Neural progenitor cell (in vitro differentiated cells): ENCODE results near the gene LRRC25. TPM values are rescaled to one million over a fixed set of nuclear protein-coding genes. Genes with fewer than 3 reads are reported as not detected.

ENCODE experiments used
- DNase-seq: peaks from one replicate; pipeline ENCODE4 v3.0.0-alpha.2; 2016; ENCODE audit warnings: low spot score
- H2AFZ ChIP-seq: fragments of 200-600 bp; sonication (generic); replicated peaks from 2 replicates; pipeline ENCODE4 v1.6.1; 2016; ENCODE audit warnings: antibody characterized with exemption
- H3F3A ChIP-seq: fragments of 200-600 bp; sonication (generic); 2 replicates; pipeline ENCODE4 v1.6.1; 2016; ENCODE audit warnings: antibody characterized with exemption, low read depth
- H3K27ac ChIP-seq: fragments of 200-600 bp; sonication (generic); 2 replicates; pipeline ENCODE4 v1.5.1; 2016; ENCODE audit warnings: mild to moderate bottlenecking
- H3K27me3 ChIP-seq: fragments of 200-600 bp; sonication (generic); 2 replicates; pipeline ENCODE4 v1.6.1; 2016; ENCODE audit warnings: mild to moderate bottlenecking, moderate library complexity
- H3K36me3 ChIP-seq: fragments of 200-600 bp; sonication (generic); 2 replicates; pipeline ENCODE4 v1.5.1; 2016
- H3K4me1 ChIP-seq: fragments of 200-600 bp; sonication (generic); 2 replicates; pipeline ENCODE4 v1.6.1; 2016; ENCODE audit warnings: mixed run types
- H3K4me2 ChIP-seq: fragments of 200-600 bp; sonication (generic); 2 replicates; pipeline ENCODE4 v1.6.1; 2016
- H3K4me3 ChIP-seq: fragments of 200-600 bp; sonication (generic); 2 replicates; pipeline ENCODE4 v1.5.1; 2016
- H3K79me2 ChIP-seq: fragments of 200-600 bp; sonication (generic); 2 replicates; pipeline ENCODE4 v1.6.1; 2016; ENCODE audit warnings: low read depth
- H3K9ac ChIP-seq: fragments of 200-600 bp; sonication (generic); 2 replicates; pipeline ENCODE4 v1.6.1; 2016
- H3K9me3 ChIP-seq: fragments of 200-600 bp; sonication (generic); 2 replicates; pipeline ENCODE4 v1.5.1; 2016; ENCODE audit warnings: low read depth
- H4K20me1 ChIP-seq: fragments of 200-600 bp; sonication (generic); 2 replicates; pipeline ENCODE4 v1.6.1; 2016; ENCODE audit warnings: low read depth
- H3K27ac Mint-ChIP-seq: 3 replicates; pipeline ENCODE4 v1.8.0; 2021; ENCODE audit warnings: mixed read lengths
- H3K27me3 Mint-ChIP-seq: 2 replicates; pipeline ENCODE4 v1.8.0; 2022; ENCODE audit warnings: low read depth, mild to moderate bottlenecking, inconsistent platforms, moderate library complexity, mixed read lengths; ENCODE audit not compliant: insufficient read depth
- H3K36me3 Mint-ChIP-seq: 3 replicates; pipeline ENCODE4 v1.8.0; 2021; ENCODE audit warnings: mixed read lengths
- H3K4me1 Mint-ChIP-seq: 3 replicates; pipeline ENCODE4 v1.8.0; 2021; ENCODE audit warnings: mixed read lengths
- H3K4me3 Mint-ChIP-seq: 3 replicates; pipeline ENCODE4 v1.8.0; 2021; ENCODE audit warnings: mild to moderate bottlenecking, moderate library complexity, mixed read lengths
- H3K9me3 Mint-ChIP-seq: 3 replicates; pipeline ENCODE4 v1.8.0; 2020; ENCODE audit warnings: mixed read lengths
- CTCF ChIP-seq: fragments of 200-600 bp; sonication (generic); IDR thresholded peaks from 2 replicates; pipeline ENCODE4 v1.5.1; 2017; ENCODE audit warnings: antibody characterized with exemption, mild to moderate bottlenecking
- EZH2 ChIP-seq: fragments of 200-600 bp; sonication (generic); IDR thresholded peaks from 2 replicates; pipeline ENCODE4 v1.6.1; 2017; ENCODE audit warnings: antibody characterized with exemption, mild to moderate bottlenecking, moderate library complexity
- EZH2phosphoT487 ChIP-seq: fragments of 200-600 bp; sonication (generic); IDR thresholded peaks from 2 replicates; pipeline ENCODE4 v1.6.1; 2017; ENCODE audit warnings: antibody characterized with exemption
- total RNA-seq: library from RNA; depleted of rRNA; stranded (reverse); fragments of >200 nt; gene quantifications from 2 replicates; pipeline ENCODE4 v1.2.3, GENCODE V29; 2015; ENCODE audit warnings: low replicate concordance

Gene LRRC25
- total RNA-seq, 1 donor from 2014 or later, result not detected

DNA sequence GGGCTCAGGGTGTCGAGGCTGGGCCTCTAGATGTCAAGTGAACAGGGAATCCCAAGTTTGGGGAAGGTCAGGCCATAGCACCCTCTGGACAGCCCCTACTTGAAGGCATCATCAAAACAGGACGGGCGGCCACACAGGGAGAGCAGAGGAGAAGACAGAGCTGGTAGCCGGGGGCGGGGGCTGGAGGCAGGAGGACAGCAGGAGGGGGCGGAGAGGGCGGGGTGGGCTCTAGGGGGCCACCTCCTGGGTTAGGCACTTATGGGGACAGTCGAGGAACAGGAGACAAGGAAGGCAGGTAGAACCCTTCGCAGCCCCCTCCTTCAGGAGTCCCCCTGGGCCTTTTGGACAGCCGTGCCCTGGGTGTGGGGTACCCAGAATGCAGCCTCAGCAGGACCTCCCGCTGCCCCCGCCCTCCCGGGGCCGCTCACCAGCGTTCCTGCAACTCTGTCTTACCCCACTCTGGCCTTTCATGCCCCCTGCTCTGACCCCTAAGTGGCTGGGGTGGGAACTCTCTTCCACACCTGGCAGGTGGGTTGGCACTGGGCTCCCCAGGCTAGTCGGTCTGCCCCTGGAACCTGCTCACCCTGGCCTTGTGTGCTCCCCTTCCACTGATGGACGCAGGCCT lies 27.6 kb upstream of the LRRC25 start:
- H2AFZ ChIP-seq, result no peak overlapping the region
- Mint-ChIP-seq H3K4me3 (no peak overlapping the region), H3K9me3 (no peaks in the 10 kb centered on the region), H3K27ac (no peak overlapping the region), H3K36me3 (peaks cover 2% of the 10 kb centered on the region), H3K27me3 (peaks cover 2% of the 10 kb centered on the region), H3K4me1 (peaks cover 55% of the 10 kb centered on the region)
- no peak overlapping the region for H3K4me2 ChIP-seq
- H3F3A ChIP-seq, result peaks cover 31% of the 10 kb centered on the region
- peaks cover 32% of the 10 kb centered on the region for H3K4me1 ChIP-seq
- peaks cover 16% of the 10 kb centered on the region for H3K79me2 ChIP-seq
- peaks cover 50% of the 10 kb centered on the region for H4K20me1 ChIP-seq
- DNase-seq, result no peak
- H3K36me3 ChIP-seq, result no peaks in the 10 kb centered on the region
- no peak overlapping the region for H3K27ac ChIP-seq
- H3K27me3 ChIP-seq, result peaks cover 12% of the 10 kb centered on the region
- no peak overlapping the region for H3K4me3 ChIP-seq
- no peak overlapping the region for H3K9ac ChIP-seq
- H3K9me3 ChIP-seq, result no peaks in the 10 kb centered on the region
- TF ChIP-seq EZH2phosphoT487 (no peak), CTCF (no peak), EZH2 (no peak)

GRCh38 chr19:18424122-18424889 lies 26.9 kb upstream of the LRRC25 start:
- peak overlapping the region; percentile 53 for H3K4me2 ChIP-seq
- peak; percentile 56 for DNase-seq

GRCh38 chr19:18423258-18424020 lies 26.0 kb upstream of the LRRC25 start:
- H3K4me3 Mint-ChIP-seq, result peak overlapping the region; percentile 59
- DNase-seq, result no peak
- no peaks in the 10 kb centered on the region for H3K36me3 ChIP-seq
- H3K27ac ChIP-seq, result no peak overlapping the region
- peaks cover 8% of the 10 kb centered on the region for H3K27me3 Mint-ChIP-seq
- no peaks in the 10 kb centered on the region for H3K9me3 Mint-ChIP-seq
- no peak overlapping the region for H3K9ac ChIP-seq
- H3K4me3 ChIP-seq, result no peak overlapping the region
- peaks cover 47% of the 10 kb centered on the region for H4K20me1 ChIP-seq
- peaks cover 57% of the 10 kb centered on the region for H3K4me1 Mint-ChIP-seq
- peaks cover 18% of the 10 kb centered on the region for H3K79me2 ChIP-seq
- H2AFZ ChIP-seq, result no peak overlapping the region
- peaks cover 22% of the 10 kb centered on the region for H3K27me3 ChIP-seq
- H3K4me2 ChIP-seq, result peak overlapping the region; percentile 53
- peaks cover 2% of the 10 kb centered on the region for H3K36me3 Mint-ChIP-seq
- H3K27ac Mint-ChIP-seq, result peak overlapping the region; percentile 34
- H3K4me1 ChIP-seq, result peaks cover 22% of the 10 kb centered on the region
- H3K9me3 ChIP-seq, result no peaks in the 10 kb centered on the region
- TF ChIP-seq EZH2, result no peak
- TF ChIP-seq CTCF, result no peak
- no peak for TF ChIP-seq EZH2phosphoT487
- peaks cover 28% of the 10 kb centered on the region for H3F3A ChIP-seq

More at GRCh38 chr19:18424122-18424889, 26.9 kb upstream of the LRRC25 start:
- H3K9ac ChIP-seq, result no peak overlapping the region
- H3K27ac Mint-ChIP-seq, result peak overlapping the region; percentile 30
- H3K36me3 Mint-ChIP-seq, result peaks cover 2% of the 10 kb centered on the region
- TF ChIP-seq EZH2phosphoT487 (no peak), EZH2 (no peak), CTCF (no peak)
- peaks cover 51% of the 10 kb centered on the region for H3K4me1 Mint-ChIP-seq
- H3K4me1 ChIP-seq, result peaks cover 25% of the 10 kb centered on the region
- no peaks in the 10 kb centered on the region for H3K9me3 ChIP-seq
- H3K79me2 ChIP-seq, result peaks cover 18% of the 10 kb centered on the region
- H3K9me3 Mint-ChIP-seq, result no peaks in the 10 kb centered on the region
- no peak overlapping the region for H3K27ac ChIP-seq
- peaks cover 2% of the 10 kb centered on the region for H3K27me3 Mint-ChIP-seq
- no peaks in the 10 kb centered on the region for H3K36me3 ChIP-seq
- peaks cover 50% of the 10 kb centered on the region for H4K20me1 ChIP-seq
- H3K27me3 ChIP-seq, result peaks cover 16% of the 10 kb centered on the region
- no peak overlapping the region for H3K4me3 ChIP-seq
- no peak overlapping the region for H2AFZ ChIP-seq
- H3F3A ChIP-seq, result peaks cover 30% of the 10 kb centered on the region
- H3K4me3 Mint-ChIP-seq, result peak overlapping the region; percentile 59
